ENCODE results near the gene PC. TPM values are rescaled to one million over a fixed set of nuclear protein-coding genes. Genes with fewer than 3 reads are reported as not detected.

The PC gene
- total and polyA plus RNA-seq, 11 donors = 2.6 to 22.4 (median 13.1) TPM

- intact Hi-C loops (cut with DNase I) = no loop called here
- ATAC-seq (no peak), DNase-seq (peak in 1 of 5 donors; percentile 18)
- H3K9me3 ChIP-seq = no peaks in the 10 kb centered on the region
- H3K27me3 ChIP-seq = no peaks in the 10 kb centered on the region
- no peak overlapping the region for H3K27ac ChIP-seq
- TF ChIP-seq, protein P1, sequence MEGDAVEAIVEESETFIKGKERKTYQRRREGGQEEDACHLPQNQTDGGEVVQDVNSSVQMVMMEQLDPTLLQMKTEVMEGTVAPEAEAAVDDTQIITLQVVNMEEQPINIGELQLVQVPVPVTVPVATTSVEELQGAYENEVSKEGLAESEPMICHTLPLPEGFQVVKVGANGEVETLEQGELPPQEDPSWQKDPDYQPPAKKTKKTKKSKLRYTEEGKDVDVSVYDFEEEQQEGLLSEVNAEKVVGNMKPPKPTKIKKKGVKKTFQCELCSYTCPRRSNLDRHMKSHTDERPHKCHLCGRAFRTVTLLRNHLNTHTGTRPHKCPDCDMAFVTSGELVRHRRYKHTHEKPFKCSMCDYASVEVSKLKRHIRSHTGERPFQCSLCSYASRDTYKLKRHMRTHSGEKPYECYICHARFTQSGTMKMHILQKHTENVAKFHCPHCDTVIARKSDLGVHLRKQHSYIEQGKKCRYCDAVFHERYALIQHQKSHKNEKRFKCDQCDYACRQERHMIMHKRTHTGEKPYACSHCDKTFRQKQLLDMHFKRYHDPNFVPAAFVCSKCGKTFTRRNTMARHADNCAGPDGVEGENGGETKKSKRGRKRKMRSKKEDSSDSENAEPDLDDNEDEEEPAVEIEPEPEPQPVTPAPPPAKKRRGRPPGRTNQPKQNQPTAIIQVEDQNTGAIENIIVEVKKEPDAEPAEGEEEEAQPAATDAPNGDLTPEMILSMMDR (IDR thresholded peaks at IDR 0.05) = no peak
- no peak for TF ChIP-seq POLR2A (IDR thresholded peaks at IDR 0.05)
- no peaks in the 10 kb centered on the region for H3K4me1 ChIP-seq
- H3K36me3 ChIP-seq = peaks cover 0 to 11% (median 0%) of the 10 kb centered on the region in 9 donors
- H3K4me3 ChIP-seq = no peak overlapping the region
- WGBS, 4 donors = 86 to 89% (median 88%) methylated on average over 13 to 23 of the region's 23 CpGs
These were observed 93.1 kb downstream of the PC start for GRCh38 chr11:66864924-66865697.

GRCh38 chr11:66864172-66864901 is 93.8 kb downstream of the PC start:
- ATAC-seq (no peak), DNase-seq (peak in 1 of 5 donors; percentile 23)
- TF ChIP-seq, protein P1 (IDR thresholded peaks at IDR 0.05) = no peak
- no peak for TF ChIP-seq POLR2A (IDR thresholded peaks at IDR 0.05)
- Histone ChIP-seq H3K4me3 (no peak overlapping the region), H3K9me3 (no peaks in the 10 kb centered on the region), H3K27ac (no peak overlapping the region), H3K27me3 (no peaks in the 10 kb centered on the region), H3K36me3 (peaks cover 0 to 3% (median 0%) of the 10 kb centered on the region in 9 donors), H3K4me1 (no peaks in the 10 kb centered on the region)
- WGBS, 4 donors = 70 to 81% (median 78%) methylated on average over 33 to 35 of the region's 35 CpGs
- intact Hi-C loops (cut with DNase I) = no loop called here

DNA sequence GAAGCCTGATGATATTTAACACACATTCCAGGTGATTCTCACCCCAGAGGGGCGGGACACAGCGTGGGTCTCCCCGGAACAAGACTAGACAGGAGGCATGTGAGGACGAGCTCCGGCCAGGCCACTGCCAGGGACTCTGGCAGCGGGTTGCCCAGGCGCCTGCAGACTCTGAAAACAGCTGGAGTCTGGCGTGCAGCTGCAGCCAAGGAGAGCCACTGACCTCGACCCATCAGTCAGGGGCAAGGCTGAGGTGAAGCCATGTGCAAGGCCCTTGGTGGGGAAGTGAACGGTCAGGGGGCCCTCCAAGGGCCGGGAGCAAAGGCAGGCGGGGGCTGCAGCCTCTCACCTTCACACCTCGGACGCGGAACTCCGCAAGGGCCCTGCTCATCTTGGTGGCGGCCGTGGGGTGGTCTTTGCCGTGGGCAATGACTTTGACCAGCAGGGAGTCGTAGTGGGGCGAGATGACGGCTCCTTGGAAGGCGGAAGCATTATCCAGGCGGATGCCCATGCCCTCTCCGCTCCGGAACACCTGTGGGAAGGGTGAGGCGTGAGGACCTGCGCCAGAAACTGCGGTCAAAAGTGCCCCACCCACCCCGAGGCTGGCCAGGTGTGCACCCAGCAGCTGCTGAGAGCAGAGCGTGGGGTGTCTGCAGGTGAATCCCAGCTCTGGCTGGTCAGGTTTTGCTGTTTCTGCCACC is 94.6 kb downstream of the PC start:
- no peak for TF ChIP-seq POLR2A (IDR thresholded peaks at IDR 0.05)
- TF ChIP-seq, protein P1 (IDR thresholded peaks at IDR 0.05) = no peak
- DNase-seq = peak in 2 of 5 donors; percentile 25 to 46
- intact Hi-C loops (cut with DNase I) = no loop called here
- Histone ChIP-seq H3K27ac (no peak overlapping the region), H3K9me3 (no peaks in the 10 kb centered on the region), H3K4me1 (no peaks in the 10 kb centered on the region), H3K36me3 (peaks cover 0 to 2% (median 0%) of the 10 kb centered on the region in 9 donors), H3K4me3 (no peak overlapping the region), H3K27me3 (no peaks in the 10 kb centered on the region)
- WGBS, 4 donors = 91 to 94% (median 92%) methylated on average over 30 to 31 of the region's 31 CpGs
- ATAC-seq = no peak

Measured in heart left ventricle (tissue), 16 donors.